Fibroblast of gingiva (primary cell): ENCODE measurements around the gene ADORA2A.
A peak's percentile ranks its signal among the peaks of the same experiment; 100 is the strongest.

ENCODE experiments used
- DNase-seq: peaks from one replicate; pipeline ENCODE4 v3.0.0-alpha.2; 2011; ENCODE audit warnings: low read depth

ADORA2A gene

GRCh38 chr22:24418786-24419474 lies 8.5 kb upstream of the ADORA2A start:
- no peak for DNase-seq

- DNase-seq = no peak
These were observed 7.9 kb upstream of the ADORA2A start for GRCh38 chr22:24419475-24419850.

GRCh38 chr22:24420072-24420976 lies 7.1 kb upstream of the ADORA2A start:
- DNase-seq = no peak

- no peak for DNase-seq
These were observed 6.4 kb upstream of the ADORA2A start for GRCh38 chr22:24420977-24421343.

GRCh38 chr22:24421428-24421931 lies 5.9 kb upstream of the ADORA2A start:
- no peak for DNase-seq

GRCh38 chr22:24422102-24422665 lies 5.2 kb upstream of the ADORA2A start:
- DNase-seq = no peak

GRCh38 chr22:24423519-24424000 lies 3.8 kb upstream of the ADORA2A start:
- no peak for DNase-seq

GRCh38 chr22:24424001-24424900 lies 3.1 kb upstream of the ADORA2A start:
- DNase-seq = no peak

- no peak for DNase-seq
These were observed 2.3 kb upstream of the ADORA2A start for GRCh38 chr22:24424901-24425775.

GRCh38 chr22:24426436-24426835 lies 963 bp upstream of the ADORA2A start:
- no peak for DNase-seq

- DNase-seq = no peak
These were observed 424 bp upstream of the ADORA2A start for GRCh38 chr22:24426851-24427499.

- DNase-seq = no peak
These were observed 1.5 kb downstream of the ADORA2A start for GRCh38 chr22:24428751-24429410.

GRCh38 chr22:24429411-24430365 lies 2.3 kb downstream of the ADORA2A start:
- peak; percentile 54 for DNase-seq

GRCh38 chr22:24430431-24431308 lies 3.3 kb downstream of the ADORA2A start:
- no peak for DNase-seq

GRCh38 chr22:24431309-24432034 lies 4.1 kb downstream of the ADORA2A start:
- no peak for DNase-seq

GRCh38 chr22:24432059-24432853 lies 4.9 kb downstream of the ADORA2A start:
- DNase-seq = no peak
